ENCODE data around the gene MAGEH1.
"Not testable (repeated sequence)": the region's sequence is repeated elsewhere in the genome, so short reads cannot be mapped to it uniquely, and the experiment has no call there.

Gene MAGEH1

GRCh38 chrX:55451990-55452832 lies at the start of gene MAGEH1:
MAGEH1 (plus strand) TSS chrX:55452127; CDS start chrX:55452375, 248 bp downstream.
- H3K9ac ChIP-seq (ENCODE audit: low read depth, low read length) = 0 out of 2 replicates have a peak within 1 kb of the TSS, but pooled peaks have one; percentile 39
- H3K27ac ChIP-seq (ENCODE audit: low read depth, low read length) = no peak within 1 kb of the TSS
- no peaks in the 10 kb centered on the region for H3K4me1 ChIP-seq (ENCODE audit: control insufficient read depth, insufficient read depth, low read length)
- peak within 1 kb of the TSS; percentile 77 for H3K4me3 ChIP-seq (ENCODE audit: low read depth, low read length)
- no peaks in the 10 kb centered on the region for H3K36me3 ChIP-seq (ENCODE audit: control insufficient read depth, insufficient read depth, low read length)
- H3K27me3 ChIP-seq (ENCODE audit: control insufficient read depth, insufficient read depth, low read length) = no peaks in the 10 kb centered on the region
- H3K9me3 ChIP-seq (ENCODE audit: control insufficient read depth, insufficient read depth, low read length) = peaks cover 38% of the 10 kb centered on the region

- not testable (repeated sequence) for H3K36me3 ChIP-seq (ENCODE audit: control insufficient read depth, insufficient read depth, low read length); H3K27me3 ChIP-seq (ENCODE audit: control insufficient read depth, insufficient read depth, low read length); H3K4me3 ChIP-seq (ENCODE audit: low read depth, low read length); H3K4me1 ChIP-seq (ENCODE audit: control insufficient read depth, insufficient read depth, low read length); H3K9ac ChIP-seq (ENCODE audit: low read depth, low read length); H3K27ac ChIP-seq (ENCODE audit: low read depth, low read length)
- H3K9me3 ChIP-seq (ENCODE audit: control insufficient read depth, insufficient read depth, low read length) = peaks cover 41% of the 10 kb centered on the region
Observed at GRCh38 chrX:55427079-55427478, 24.8 kb upstream of the MAGEH1 start.

GRCh38 chrX:55443468-55443867 lies 8.5 kb upstream of the MAGEH1 start:
- H3K36me3 ChIP-seq (ENCODE audit: control insufficient read depth, insufficient read depth, low read length); H3K4me3 ChIP-seq (ENCODE audit: low read depth, low read length); H3K4me1 ChIP-seq (ENCODE audit: control insufficient read depth, insufficient read depth, low read length); H3K9ac ChIP-seq (ENCODE audit: low read depth, low read length); H3K27ac ChIP-seq (ENCODE audit: low read depth, low read length); H3K27me3 ChIP-seq (ENCODE audit: control insufficient read depth, insufficient read depth, low read length): not testable (repeated sequence)
- H3K9me3 ChIP-seq (ENCODE audit: control insufficient read depth, insufficient read depth, low read length) = peaks cover 52% of the 10 kb centered on the region

GRCh38 chrX:55450259-55450658 lies 1.7 kb upstream of the MAGEH1 start:
- Histone ChIP-seq H3K27me3 (ENCODE audit: control insufficient read depth, insufficient read depth, low read length) (no peaks in the 10 kb centered on the region), H3K4me1 (ENCODE audit: control insufficient read depth, insufficient read depth, low read length) (no peaks in the 10 kb centered on the region), H3K36me3 (ENCODE audit: control insufficient read depth, insufficient read depth, low read length) (no peaks in the 10 kb centered on the region), H3K9ac (ENCODE audit: low read depth, low read length) (no peak overlapping the region), H3K9me3 (ENCODE audit: control insufficient read depth, insufficient read depth, low read length) (peaks cover 38% of the 10 kb centered on the region), H3K27ac (ENCODE audit: low read depth, low read length) (no peak overlapping the region), H3K4me3 (ENCODE audit: low read depth, low read length) (no peak overlapping the region)

GRCh38 chrX:55451141-55451540 lies 786 bp upstream of the MAGEH1 start:
- Histone ChIP-seq H3K4me1 (ENCODE audit: control insufficient read depth, insufficient read depth, low read length) (no peaks in the 10 kb centered on the region), H3K4me3 (ENCODE audit: low read depth, low read length) (peak overlapping the region; percentile 77; the same call in 1 of the 2 replicates), H3K9ac (ENCODE audit: low read depth, low read length) (no peak overlapping the region), H3K9me3 (ENCODE audit: control insufficient read depth, insufficient read depth, low read length) (peaks cover 38% of the 10 kb centered on the region), H3K27me3 (ENCODE audit: control insufficient read depth, insufficient read depth, low read length) (no peaks in the 10 kb centered on the region), H3K27ac (ENCODE audit: low read depth, low read length) (no peak overlapping the region), H3K36me3 (ENCODE audit: control insufficient read depth, insufficient read depth, low read length) (no peaks in the 10 kb centered on the region)

GRCh38 chrX:55451626-55451989 lies 319 bp upstream of the MAGEH1 start:
- Histone ChIP-seq H3K4me1 (ENCODE audit: control insufficient read depth, insufficient read depth, low read length) (no peaks in the 10 kb centered on the region), H3K27me3 (ENCODE audit: control insufficient read depth, insufficient read depth, low read length) (no peaks in the 10 kb centered on the region), H3K4me3 (ENCODE audit: low read depth, low read length) (peak overlapping the region; percentile 77), H3K36me3 (ENCODE audit: control insufficient read depth, insufficient read depth, low read length) (no peaks in the 10 kb centered on the region), H3K9me3 (ENCODE audit: control insufficient read depth, insufficient read depth, low read length) (peaks cover 38% of the 10 kb centered on the region), H3K9ac (ENCODE audit: low read depth, low read length) (no peak overlapping the region), H3K27ac (ENCODE audit: low read depth, low read length) (no peak overlapping the region)

- Histone ChIP-seq H3K27me3 (ENCODE audit: control insufficient read depth, insufficient read depth, low read length) (no peaks in the 10 kb centered on the region), H3K9me3 (ENCODE audit: control insufficient read depth, insufficient read depth, low read length) (peaks cover 38% of the 10 kb centered on the region), H3K9ac (ENCODE audit: low read depth, low read length) (no peak overlapping the region), H3K27ac (ENCODE audit: low read depth, low read length) (no peak overlapping the region), H3K4me3 (ENCODE audit: low read depth, low read length) (peak overlapping the region; percentile 77), H3K4me1 (ENCODE audit: control insufficient read depth, insufficient read depth, low read length) (no peaks in the 10 kb centered on the region), H3K36me3 (ENCODE audit: control insufficient read depth, insufficient read depth, low read length) (no peaks in the 10 kb centered on the region)
Observed at GRCh38 chrX:55452833-55453124, 852 bp downstream of the MAGEH1 start.

GRCh38 chrX:55455708-55456107 lies 3.8 kb downstream of the MAGEH1 start:
- H3K4me1 ChIP-seq (ENCODE audit: control insufficient read depth, insufficient read depth, low read length); H3K27ac ChIP-seq (ENCODE audit: low read depth, low read length); H3K4me3 ChIP-seq (ENCODE audit: low read depth, low read length); H3K9ac ChIP-seq (ENCODE audit: low read depth, low read length); H3K27me3 ChIP-seq (ENCODE audit: control insufficient read depth, insufficient read depth, low read length); H3K36me3 ChIP-seq (ENCODE audit: control insufficient read depth, insufficient read depth, low read length): not testable (repeated sequence)
- peaks cover 25% of the 10 kb centered on the region for H3K9me3 ChIP-seq (ENCODE audit: control insufficient read depth, insufficient read depth, low read length)

GRCh38 chrX:55459426-55459825 lies 7.5 kb downstream of the MAGEH1 start:
- not testable (repeated sequence) for H3K27ac ChIP-seq (ENCODE audit: low read depth, low read length)

GRCh38 chrX:55459926-55460325 lies 8.0 kb downstream of the MAGEH1 start:
- H3K9me3 ChIP-seq (ENCODE audit: control insufficient read depth, insufficient read depth, low read length); H3K9ac ChIP-seq (ENCODE audit: low read depth, low read length); H3K27me3 ChIP-seq (ENCODE audit: control insufficient read depth, insufficient read depth, low read length); H3K4me3 ChIP-seq (ENCODE audit: low read depth, low read length); H3K4me1 ChIP-seq (ENCODE audit: control insufficient read depth, insufficient read depth, low read length); H3K27ac ChIP-seq (ENCODE audit: low read depth, low read length); H3K36me3 ChIP-seq (ENCODE audit: control insufficient read depth, insufficient read depth, low read length): not testable (repeated sequence)

More at GRCh38 chrX:55459426-55459825, 7.5 kb downstream of the MAGEH1 start:
- H3K27me3 ChIP-seq (ENCODE audit: control insufficient read depth, insufficient read depth, low read length); H3K9ac ChIP-seq (ENCODE audit: low read depth, low read length); H3K9me3 ChIP-seq (ENCODE audit: control insufficient read depth, insufficient read depth, low read length); H3K4me1 ChIP-seq (ENCODE audit: control insufficient read depth, insufficient read depth, low read length); H3K36me3 ChIP-seq (ENCODE audit: control insufficient read depth, insufficient read depth, low read length); H3K4me3 ChIP-seq (ENCODE audit: low read depth, low read length): not testable (repeated sequence)

- H3K27ac ChIP-seq (ENCODE audit: low read depth, low read length); H3K9ac ChIP-seq (ENCODE audit: low read depth, low read length); H3K9me3 ChIP-seq (ENCODE audit: control insufficient read depth, insufficient read depth, low read length); H3K36me3 ChIP-seq (ENCODE audit: control insufficient read depth, insufficient read depth, low read length); H3K4me3 ChIP-seq (ENCODE audit: low read depth, low read length); H3K4me1 ChIP-seq (ENCODE audit: control insufficient read depth, insufficient read depth, low read length); H3K27me3 ChIP-seq (ENCODE audit: control insufficient read depth, insufficient read depth, low read length): not testable (repeated sequence)
Observed at GRCh38 chrX:55464050-55464449, 12.1 kb downstream of the MAGEH1 start.
